Kidney epithelial cell (primary cell): ENCODE measurements around the gene PSMD3. TPM values are rescaled to one million over a fixed set of nuclear protein-coding genes. Genes with fewer than 3 reads are reported as not detected.
"Not testable (repeated sequence)": the region's sequence is repeated elsewhere in the genome, so short reads cannot be mapped to it uniquely, and the experiment has no call there.

Experiments used
- DNase-seq: peaks from one replicate; pipeline ENCODE4 v3.0.0-alpha.2; 2010; ENCODE audit warnings: low read depth
- H3K27me3 ChIP-seq: 2 replicates; pipeline ENCODE4 v1.6.0; 2011; ENCODE audit warnings: low read length; ENCODE audit not compliant: control insufficient read depth, insufficient read depth
- H3K36me3 ChIP-seq: 2 replicates; pipeline ENCODE4 v1.5.1; 2011; ENCODE audit warnings: low read length; ENCODE audit not compliant: control insufficient read depth, insufficient read depth
- H3K4me3 ChIP-seq: 2 replicates; pipeline ENCODE4 v1.5.1; 2011; ENCODE audit warnings: low read depth, mild to moderate bottlenecking, control low read depth, low read length
- total RNA-seq: library from RNA; depleted of rRNA; stranded (reverse); fragments of >200 nt; gene quantifications from 2 replicates; pipeline ENCODE4 v1.2.3, GENCODE V29; 2015
- TF ChIP-seq, protein P1 (sequence below): IDR thresholded peaks from 2 replicates; pipeline ENCODE4 v1.5.1; 2011; ENCODE audit warnings: mild to moderate bottlenecking, moderate library complexity, low read length, control low read depth, inconsistent platforms; ENCODE audit not compliant: insufficient read depth, poor library complexity, severe bottlenecking

The PSMD3 gene
- total RNA-seq, 1 donor from 2014 or later = 104 TPM

DNA sequence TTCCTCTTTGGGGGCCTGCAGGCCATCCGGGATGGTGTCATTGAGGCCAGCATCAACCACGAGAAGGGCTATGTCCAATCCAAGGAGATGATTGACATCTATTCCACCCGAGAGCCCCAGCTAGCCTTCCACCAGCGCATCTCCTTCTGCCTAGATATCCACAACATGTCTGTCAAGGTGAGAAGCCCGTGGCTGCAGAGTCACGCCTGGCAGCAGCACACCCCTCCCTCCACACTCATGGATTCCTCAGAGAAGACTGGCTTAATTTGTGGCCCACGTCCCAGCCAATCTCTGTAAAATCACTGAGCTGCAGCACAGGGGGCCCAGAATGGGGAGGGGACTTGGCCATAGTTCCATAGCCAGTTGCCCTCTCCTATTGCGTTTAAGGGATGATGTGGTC, 15.6 kb downstream of the PSMD3 start:
- Histone ChIP-seq H3K4me3 (no peak overlapping the region), H3K36me3 (peaks cover 1% of the 10 kb centered on the region), H3K27me3 (no peaks in the 10 kb centered on the region)
- DNase-seq = no peak
- TF ChIP-seq, protein P1, sequence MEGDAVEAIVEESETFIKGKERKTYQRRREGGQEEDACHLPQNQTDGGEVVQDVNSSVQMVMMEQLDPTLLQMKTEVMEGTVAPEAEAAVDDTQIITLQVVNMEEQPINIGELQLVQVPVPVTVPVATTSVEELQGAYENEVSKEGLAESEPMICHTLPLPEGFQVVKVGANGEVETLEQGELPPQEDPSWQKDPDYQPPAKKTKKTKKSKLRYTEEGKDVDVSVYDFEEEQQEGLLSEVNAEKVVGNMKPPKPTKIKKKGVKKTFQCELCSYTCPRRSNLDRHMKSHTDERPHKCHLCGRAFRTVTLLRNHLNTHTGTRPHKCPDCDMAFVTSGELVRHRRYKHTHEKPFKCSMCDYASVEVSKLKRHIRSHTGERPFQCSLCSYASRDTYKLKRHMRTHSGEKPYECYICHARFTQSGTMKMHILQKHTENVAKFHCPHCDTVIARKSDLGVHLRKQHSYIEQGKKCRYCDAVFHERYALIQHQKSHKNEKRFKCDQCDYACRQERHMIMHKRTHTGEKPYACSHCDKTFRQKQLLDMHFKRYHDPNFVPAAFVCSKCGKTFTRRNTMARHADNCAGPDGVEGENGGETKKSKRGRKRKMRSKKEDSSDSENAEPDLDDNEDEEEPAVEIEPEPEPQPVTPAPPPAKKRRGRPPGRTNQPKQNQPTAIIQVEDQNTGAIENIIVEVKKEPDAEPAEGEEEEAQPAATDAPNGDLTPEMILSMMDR = no peak

DNA sequence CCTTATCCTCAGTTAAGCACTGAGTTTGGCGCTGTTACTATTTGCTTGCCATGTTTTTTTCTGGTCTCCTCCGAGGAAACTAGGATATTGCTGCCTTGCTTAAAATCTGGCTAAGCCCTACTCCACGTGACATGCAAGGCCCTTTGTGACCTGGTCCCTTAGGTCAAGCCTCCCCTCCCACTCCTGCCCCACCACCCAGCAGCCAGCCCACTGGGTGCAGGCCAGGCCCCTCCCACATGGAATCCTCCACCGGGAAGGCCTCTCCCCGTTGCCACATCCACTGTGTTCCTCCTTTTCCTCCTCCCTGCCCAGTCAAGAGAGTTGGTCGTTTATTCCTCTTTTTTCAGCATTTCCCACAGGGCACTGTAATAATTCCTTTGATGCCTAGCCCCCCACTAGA, 16.2 kb downstream of the PSMD3 start:
- peaks cover 1% of the 10 kb centered on the region for H3K36me3 ChIP-seq
- DNase-seq = no peak

DNA sequence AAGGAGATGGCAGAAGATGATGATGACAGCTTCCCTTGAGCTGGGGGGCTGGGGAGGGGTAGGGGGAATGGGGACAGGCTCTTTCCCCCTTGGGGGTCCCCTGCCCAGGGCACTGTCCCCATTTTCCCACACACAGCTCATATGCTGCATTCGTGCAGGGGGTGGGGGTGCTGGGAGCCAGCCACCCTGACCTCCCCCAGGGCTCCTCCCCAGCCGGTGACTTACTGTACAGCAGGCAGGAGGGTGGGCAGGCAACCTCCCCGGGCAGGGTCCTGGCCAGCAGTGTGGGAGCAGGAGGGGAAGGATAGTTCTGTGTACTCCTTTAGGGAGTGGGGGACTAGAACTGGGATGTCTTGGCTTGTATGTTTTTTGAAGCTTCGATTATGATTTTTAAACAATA, 16.9 kb downstream of the PSMD3 start:
- Histone ChIP-seq H3K4me3 (no peak overlapping the region), H3K36me3 (peaks cover 1% of the 10 kb centered on the region), H3K27me3 (no peaks in the 10 kb centered on the region)
- TF ChIP-seq, protein P1 = no peak
- DNase-seq = no peak

More for the DNA sequence above, 16.2 kb downstream of the PSMD3 start:
- H3K27me3 ChIP-seq = no peaks in the 10 kb centered on the region
- H3K4me3 ChIP-seq = no peak overlapping the region
- TF ChIP-seq, protein P1 = no peak

DNA sequence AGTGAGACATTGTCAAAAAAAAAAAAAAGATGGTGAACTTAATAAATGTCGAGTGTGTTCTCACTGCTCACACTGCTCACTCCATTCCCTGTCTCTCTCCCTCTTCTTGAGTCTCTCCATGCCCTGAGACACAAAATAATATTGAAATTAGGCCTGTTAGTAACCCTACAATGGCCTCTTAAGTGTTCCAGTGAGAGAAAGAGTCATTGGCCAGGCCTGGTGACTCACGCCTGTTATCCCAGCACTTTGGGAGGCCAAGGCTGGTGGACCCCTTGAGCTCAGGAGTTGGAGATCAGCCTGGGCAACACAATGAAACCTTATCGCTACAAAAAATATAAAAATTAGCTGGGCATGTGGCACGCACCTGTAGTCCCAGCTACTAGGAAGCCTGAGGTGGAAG, 18.5 kb downstream of the PSMD3 start:
- Histone ChIP-seq H3K36me3 (peaks cover 1% of the 10 kb centered on the region), H3K27me3 (no peaks in the 10 kb centered on the region)

DNA sequence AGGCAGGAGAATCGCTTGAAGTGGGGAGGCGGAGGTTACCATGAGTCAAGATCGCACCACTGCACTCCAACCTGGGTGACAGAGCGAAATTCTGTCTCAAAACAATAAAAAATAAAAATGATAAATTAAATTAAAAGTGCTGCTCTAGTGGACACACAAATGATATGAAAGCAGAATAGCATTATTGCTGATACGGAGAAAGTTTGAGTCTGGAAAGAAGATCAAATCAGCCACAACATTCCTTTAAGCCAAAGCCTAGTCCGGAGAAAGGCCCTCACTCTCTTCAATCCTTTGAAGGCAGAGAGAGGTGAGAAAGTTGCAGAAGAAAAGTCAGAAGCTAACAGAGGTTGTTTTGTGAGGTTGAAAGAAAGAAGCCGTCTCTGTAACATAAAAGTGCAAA, 19.6 kb downstream of the PSMD3 start:
- Histone ChIP-seq H3K4me3 (no peak overlapping the region), H3K27me3 (no peaks in the 10 kb centered on the region), H3K36me3 (peaks cover 1% of the 10 kb centered on the region)
- TF ChIP-seq, protein P1 = no peak
- DNase-seq = no peak

More for the DNA sequence above, 18.5 kb downstream of the PSMD3 start:
- TF ChIP-seq, protein P1 = no peak
- H3K4me3 ChIP-seq = no peak overlapping the region
- DNase-seq = no peak

DNA sequence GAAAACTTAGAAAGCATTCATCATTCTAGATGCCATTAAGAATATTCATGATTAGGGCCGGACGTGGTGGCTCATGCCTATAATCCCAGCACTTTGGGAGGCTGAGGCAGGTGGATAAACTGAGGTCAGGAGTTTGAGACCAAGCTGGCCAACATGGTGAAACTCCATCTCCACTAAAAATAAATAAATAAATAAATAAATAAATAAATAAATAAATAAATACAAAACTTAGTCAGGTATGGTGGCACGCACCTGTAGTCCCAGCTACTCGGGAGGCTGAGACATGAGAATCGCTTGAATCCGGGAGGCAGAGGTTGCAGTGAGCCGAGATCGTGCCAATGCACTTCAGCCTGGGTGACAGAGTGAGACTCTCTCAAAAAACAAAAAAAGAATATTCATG, 20.7 kb downstream of the PSMD3 start:
- DNase-seq, H3K27me3 ChIP-seq: not testable (repeated sequence)

More for the DNA sequence above, 20.7 kb downstream of the PSMD3 start:
- not testable (repeated sequence) for H3K36me3 ChIP-seq, H3K4me3 ChIP-seq
